Stimulated activated CD4-positive, alpha-beta T cell treated with anti-CD3 and anti-CD28 coated beads, TNF-alpha, amount 100 ng/mL, for 24 hours (primary cell): ENCODE results near the gene ABCC11.
"Not testable (repeated sequence)": the region's sequence is repeated elsewhere in the genome, so short reads cannot be mapped to it uniquely, and the experiment has no call there.

Source experiments
- DNase-seq, 3 experiments: peaks; one replicate each; pipeline ENCODE4 v3.0.0-alpha.2; 2020; ENCODE audit warnings: low read depth in 3 of 3

ABCC11 gene

GRCh38 chr16:48250520-48251278 lies 3.4 kb upstream of the ABCC11 start:
- no peak for DNase-seq

GRCh38 chr16:48246066-48246465 lies 1.3 kb downstream of the ABCC11 start:
- DNase-seq = no peak

DNA sequence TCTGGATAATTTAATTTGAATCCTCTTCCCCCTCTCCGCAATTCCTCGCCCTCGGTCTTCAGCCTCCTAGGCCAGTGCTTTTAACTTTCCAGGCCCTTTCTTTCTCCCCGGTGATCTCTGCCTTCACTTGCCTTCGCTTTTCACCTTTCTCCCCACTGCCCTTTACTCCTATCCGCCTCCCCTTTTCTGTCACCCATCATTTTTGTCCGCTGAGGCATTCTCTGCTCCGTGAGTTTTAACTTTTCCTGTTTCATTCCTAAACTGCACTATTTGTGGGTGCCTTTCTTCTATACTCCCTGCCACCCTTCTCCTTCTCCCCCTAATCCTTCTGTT lies 2.5 kb downstream of the ABCC11 start:
- DNase-seq = no peak

DNA sequence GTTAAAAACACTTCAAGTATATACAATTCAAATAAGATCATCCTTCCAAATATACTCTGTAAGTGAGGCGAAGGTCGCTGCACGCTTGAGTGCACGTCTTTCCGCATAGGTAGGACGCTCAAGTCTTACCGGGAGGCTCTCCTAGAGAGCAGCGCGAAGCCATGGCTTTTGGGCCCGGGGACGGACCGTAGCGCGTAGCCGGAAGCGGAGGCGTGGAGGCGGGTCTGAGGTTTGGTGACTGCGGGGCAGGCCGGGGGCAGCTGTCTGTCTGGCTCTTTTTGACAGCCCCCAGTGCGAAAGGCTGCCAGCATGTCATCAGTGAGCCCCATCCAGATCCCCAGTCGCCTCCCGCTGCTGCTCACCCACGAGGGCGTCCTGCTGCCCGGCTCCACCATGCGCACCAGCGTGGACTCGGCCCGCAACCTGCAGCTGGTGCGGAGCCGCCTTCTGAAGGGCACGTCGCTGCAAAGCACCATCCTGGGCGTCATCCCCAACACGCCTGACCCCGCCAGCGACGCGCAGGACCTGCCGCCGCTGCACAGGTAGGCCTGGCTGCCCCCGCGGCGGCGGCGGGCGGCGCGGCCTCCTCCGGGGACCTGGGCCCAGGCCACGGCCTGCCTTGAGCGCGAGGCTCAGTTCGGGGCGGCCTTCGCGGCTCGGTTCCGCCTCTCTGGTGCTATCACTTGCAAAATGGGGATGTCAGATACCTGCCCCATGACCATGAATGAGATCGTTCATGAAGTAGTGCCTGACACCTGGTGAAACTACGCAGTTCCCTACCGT lies 3.1 kb downstream of the ABCC11 start, which contains the start of gene LONP2:
Gene LONP2 (plus strand): TSS at position 221 of the 783 bp plus-strand sequence. CDS start 89 bp downstream, at position 310.
- DNase-seq = peak; percentile 86 to 93 (median 89)

DNA sequence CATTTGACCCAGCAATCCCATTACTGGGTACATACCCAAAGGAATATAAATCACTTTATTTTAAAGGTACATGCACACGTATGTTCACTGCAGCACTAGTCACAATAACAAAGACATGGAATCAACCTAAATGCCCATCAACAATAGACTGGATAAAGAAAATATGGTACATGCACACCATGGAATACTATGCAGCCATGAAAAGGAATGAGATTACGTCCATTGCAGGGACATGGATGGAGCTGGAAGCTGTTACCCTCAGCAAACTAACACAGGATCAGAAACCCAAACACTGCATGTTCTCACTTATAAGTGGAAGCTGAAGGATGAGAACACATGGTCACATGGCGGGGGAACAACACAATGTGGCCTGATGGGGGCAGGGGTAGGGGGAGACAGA lies 7.2 kb downstream of the ABCC11 start:
- DNase-seq = not testable (repeated sequence)

DNA sequence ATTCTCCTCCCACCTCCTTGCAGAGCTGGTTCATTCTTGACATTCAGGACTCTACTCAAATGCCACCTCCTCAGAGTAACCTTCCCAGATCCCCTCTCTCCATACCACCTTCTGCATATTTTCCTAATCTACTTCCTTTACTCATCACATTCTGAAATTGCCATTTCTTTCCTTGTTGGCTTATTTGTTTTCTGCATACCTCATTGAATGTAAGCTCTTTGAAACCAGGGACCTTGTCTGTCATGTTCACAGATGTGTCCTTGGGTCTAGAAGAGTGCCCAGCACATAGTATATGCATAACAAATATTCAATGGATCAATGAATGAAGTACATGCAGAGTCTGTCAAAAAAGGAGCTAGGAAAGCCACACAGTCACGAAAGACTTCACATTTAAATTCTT lies 11.1 kb downstream of the ABCC11 start:
- no peak for DNase-seq

DNA sequence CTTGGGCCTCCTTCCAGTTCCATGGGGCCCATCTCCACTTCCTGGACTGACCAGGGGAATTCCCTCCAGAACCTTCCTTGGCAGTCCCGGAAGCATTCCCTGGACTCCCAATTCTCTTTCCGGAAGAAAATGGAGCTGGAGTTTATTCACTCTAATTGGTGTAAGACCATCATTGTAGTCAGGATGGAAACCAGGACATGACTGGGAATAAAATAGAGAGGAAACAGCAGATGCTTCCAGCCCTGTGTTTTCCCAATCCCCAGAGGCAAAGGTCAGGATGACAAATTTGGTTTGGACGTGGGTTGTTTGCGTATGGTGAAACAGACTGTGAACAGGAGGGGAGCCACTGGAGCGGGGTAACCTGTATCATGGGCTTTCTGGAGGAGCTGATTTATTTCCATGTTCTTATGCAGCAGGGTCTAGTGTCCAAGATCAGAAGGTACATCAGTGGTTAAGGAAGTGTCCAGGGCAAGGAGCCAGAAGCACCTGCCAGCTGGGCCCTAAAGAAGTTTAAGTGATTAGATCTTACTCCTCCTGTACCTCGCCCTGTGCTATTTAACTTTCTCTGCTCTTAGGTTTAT lies 11.7 kb downstream of the ABCC11 start:
- no peak for DNase-seq

GRCh38 chr16:48235058-48235555 lies 12.2 kb downstream of the ABCC11 start:
- DNase-seq = no peak

DNA sequence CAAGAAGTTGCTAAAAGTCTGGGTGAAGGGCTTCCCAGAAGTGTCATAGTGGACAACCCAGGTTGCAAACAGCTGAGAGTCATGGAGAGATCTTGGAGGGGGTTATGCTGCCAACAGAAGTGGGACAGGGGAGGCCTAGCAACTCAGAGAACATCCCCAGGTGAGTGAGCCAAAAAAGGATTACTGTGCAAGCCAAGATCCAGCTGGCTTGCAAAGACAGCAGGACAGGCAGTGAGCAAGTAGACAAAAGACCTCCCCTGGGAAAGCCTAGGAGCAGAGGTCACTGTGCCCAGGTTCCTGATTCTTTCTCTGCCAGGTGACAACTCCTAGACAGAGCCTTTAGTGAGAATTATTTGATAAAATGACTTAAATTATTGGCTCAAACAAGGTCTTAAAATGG lies 12.7 kb downstream of the ABCC11 start:
- no peak for DNase-seq

DNA sequence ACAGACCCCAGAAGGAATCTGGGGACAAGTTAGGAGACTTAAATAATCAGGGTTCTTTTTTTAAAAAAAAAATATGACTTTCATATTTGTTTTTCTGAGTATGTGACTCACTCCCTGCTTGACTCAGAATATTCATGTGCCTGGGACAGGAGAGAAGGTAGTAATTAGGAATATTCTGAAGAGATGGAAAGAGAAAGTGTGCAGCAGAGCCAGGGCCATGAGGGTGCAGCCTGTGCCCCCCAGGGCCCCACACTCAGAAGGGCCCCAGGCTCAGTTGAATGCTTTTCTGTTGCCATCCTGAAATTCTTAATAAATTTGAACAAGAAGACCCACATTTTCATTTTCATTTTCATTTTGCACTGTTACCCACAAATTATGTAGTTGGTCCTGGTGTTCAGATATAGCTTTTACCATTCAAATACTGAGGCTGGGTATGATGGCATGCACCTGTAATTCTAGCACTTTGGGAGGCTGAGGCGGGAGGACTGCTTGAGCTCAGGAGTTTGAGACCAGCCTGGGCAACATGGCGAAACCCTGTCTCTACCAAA lies 14.8 kb downstream of the ABCC11 start:
- DNase-seq = no peak

DNA sequence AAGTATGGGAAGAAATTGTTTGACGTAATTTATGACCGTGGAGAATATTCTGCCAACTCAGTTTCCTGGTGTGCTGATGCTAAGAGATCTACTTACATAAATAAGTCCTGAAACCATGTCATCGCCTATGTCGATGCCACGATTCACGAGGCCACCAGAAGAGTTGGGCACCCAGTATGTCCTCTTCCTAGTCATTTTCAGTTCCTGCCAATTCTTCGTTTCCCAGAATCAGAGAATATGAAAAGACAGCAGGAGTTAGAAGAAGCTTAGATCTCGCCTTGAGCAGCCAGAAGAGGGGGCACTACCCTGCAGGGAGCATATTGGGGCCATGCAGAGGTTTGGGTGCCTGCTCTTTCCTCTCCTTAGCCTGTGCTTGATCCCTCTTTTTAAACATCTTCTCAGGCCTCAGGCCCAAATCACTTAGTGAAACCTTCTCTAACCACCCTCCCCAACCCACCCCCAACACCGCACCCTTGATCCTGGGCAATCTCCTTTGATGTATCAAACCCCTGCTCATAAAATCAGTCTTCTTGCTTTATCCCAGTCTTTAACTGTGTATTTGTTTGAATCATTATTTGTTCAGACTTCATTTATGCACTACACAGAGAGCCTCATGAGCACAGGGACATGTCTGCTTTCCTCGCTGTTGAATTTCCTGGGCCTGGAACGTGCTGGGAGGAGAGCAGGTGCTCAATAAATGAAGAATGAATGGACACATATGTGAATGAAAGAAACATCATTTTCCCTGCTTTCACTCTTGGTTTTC lies 15.4 kb downstream of the ABCC11 start:
- DNase-seq = no peak

GRCh38 chr16:48225456-48225855 lies 21.9 kb downstream of the ABCC11 start:
- DNase-seq = no peak

DNA sequence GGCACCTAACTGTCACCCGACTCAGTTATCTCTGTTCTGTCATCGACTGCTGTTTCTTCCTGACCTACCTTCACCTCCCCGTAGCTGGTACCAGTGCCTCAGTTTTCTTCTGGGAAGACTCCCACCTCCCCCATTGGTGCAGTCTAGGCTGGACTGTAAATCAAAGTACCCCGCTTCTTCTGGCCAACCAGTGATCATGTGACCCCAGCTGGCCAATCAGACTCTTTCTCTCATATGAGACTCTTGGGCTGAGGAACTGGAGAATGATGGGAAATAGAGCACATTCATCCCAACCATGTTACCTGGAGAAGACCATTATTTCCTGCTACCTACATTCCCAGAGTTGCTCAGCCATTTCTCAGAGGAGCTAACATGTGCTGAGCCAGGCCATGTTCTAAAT lies 23.8 kb downstream of the ABCC11 start:
- DNase-seq = no peak

DNA sequence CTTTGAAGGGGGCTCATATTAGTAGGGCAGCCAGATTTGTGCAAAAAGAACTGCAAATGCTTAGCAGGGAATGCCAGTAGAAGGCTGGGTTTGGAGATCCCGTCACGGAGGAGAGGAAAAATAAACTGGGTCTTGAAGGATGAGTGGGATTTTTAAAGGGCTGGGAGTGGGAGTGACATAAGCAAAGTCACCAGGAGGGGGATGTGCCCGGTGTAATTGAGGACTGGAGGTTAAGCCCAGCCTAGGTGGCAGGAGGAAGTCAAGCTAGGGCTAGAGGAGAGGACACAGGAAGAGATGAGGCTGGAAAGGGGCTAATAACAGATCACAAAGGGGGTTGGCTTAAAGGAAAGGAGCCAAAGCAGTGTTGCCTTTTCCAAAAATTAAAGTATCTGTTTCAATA lies 26.4 kb downstream of the ABCC11 start:
- no peak for DNase-seq

GRCh38 chr16:48218473-48218872 lies 28.9 kb downstream of the ABCC11 start:
- DNase-seq = no peak

- no peak for DNase-seq
These were observed 29.6 kb downstream of the ABCC11 start for GRCh38 chr16:48217708-48218107.

GRCh38 chr16:48215738-48216137 lies 31.6 kb downstream of the ABCC11 start:
- no peak for DNase-seq

DNA sequence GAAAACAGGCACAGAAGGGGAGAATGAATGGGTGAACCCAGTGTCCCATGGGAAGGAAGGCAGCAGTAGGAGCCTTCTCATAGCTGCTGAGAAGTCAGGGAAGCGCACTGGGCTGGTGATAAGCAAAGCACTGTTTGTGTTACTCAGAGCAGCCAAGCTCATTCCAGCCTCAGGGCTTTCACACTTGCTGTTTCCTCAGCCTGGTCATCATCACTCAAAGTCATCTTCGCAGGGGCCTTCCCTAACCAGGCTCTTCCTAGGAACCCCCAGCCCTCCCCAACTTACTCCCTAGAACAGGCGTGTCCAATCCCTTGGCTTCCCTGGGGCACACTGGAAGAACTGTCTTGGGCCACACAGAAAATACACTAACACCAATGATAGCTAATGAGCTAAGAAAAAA lies 35.3 kb downstream of the ABCC11 start:
- no peak for DNase-seq

- DNase-seq = no peak
These were observed 36.6 kb downstream of the ABCC11 start for GRCh38 chr16:48210747-48211146.

GRCh38 chr16:48206594-48207242 lies 40.6 kb downstream of the ABCC11 start:
- no peak for DNase-seq

DNA sequence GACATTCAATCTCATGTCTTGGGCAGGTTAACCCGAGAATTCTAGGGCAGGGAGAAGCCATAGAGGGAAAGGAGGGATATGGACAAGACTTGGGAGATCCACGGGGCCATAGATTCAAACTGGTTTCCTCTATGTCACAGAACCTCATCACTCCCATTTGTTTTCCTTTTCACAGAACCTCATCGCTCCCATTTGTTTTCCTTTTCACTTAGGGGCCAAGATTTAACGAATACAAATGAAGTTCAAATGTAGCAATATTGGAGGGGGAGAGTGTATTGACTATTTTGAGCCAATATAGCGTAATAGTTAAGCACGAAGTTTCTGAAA lies 42.6 kb downstream of the ABCC11 start:
- DNase-seq = no peak
